Prostate gland (tissue), 2 donors: ENCODE data around the gene PDXDC1. TPM values are rescaled to one million over a fixed set of nuclear protein-coding genes. Genes with fewer than 3 reads are reported as not detected.

ENCODE experiments used
- DNase-seq: peaks from one replicate; pipeline ENCODE4 v3.0.0-alpha.2; 2019; ENCODE audit warnings: low spot score
- H3K27ac ChIP-seq, 2 donors: fragments of 200-600 bp; sonication (generic); 2 replicates each; pipeline ENCODE4 v1.5.1; 2017 to 2019
- H3K27me3 ChIP-seq: fragments of 200-600 bp; sonication (generic); replicated peaks from 2 replicates; pipeline ENCODE4 v1.5.1; 2019; ENCODE audit not compliant: insufficient read depth
- H3K36me3 ChIP-seq, 2 donors: fragments of 200-600 bp; sonication (generic); 1 replicate in 1 of 2; 2 replicates in 1 of 2; pipeline versions ENCODE4 v1.5.1 to v1.8.1; 2017 to 2019
- H3K4me1 ChIP-seq: fragments of 200-600 bp; sonication (generic); replicated peaks from 2 replicates; pipeline ENCODE4 v1.5.1; 2019
- H3K4me3 ChIP-seq, 2 donors: fragments of 200-600 bp; sonication (generic); 2 replicates each; pipeline ENCODE4 v1.5.1; 2017 to 2019
- H3K9me3 ChIP-seq: fragments of 200-600 bp; sonication (generic); 2 replicates; pipeline ENCODE4 v1.5.1; 2017
- POLR2A ChIP-seq: fragments of 450-650 bp; IDR thresholded peaks from one replicate; pipeline ENCODE4 v1.6.1; 2016; ENCODE audit warnings: antibody characterized with exemption, mild to moderate bottlenecking
- POLR2AphosphoS5 ChIP-seq: sonication (generic); formaldehyde crosslinking; IDR thresholded peaks from one replicate; pipeline ENCODE4 v1.6.1; 2017; ENCODE audit warnings: antibody characterized with exemption
- WGBS: methylation state at CpG from one replicate; pipeline ENCODE4 v1.1.5; 2018; 5-methylcytosine and 5-hydroxymethylcytosine counted together
- intact Hi-C: fragments of 100-400 bp; cut with DNase I; formaldehyde crosslinking; loops from one replicate; pipeline ENCODE4 v1.14.2; 2022
- total RNA-seq, 2 donors: library from RNA; depleted of rRNA; stranded (reverse); fragments of >200 nt; gene quantifications; one replicate each; pipeline ENCODE4 v1.1.0, GENCODE V29; 2016
- TF ChIP-seq, protein P1 (sequence below), 4 experiments: fragments of 200-600 bp in 2 of 4; fragments of 450-650 bp in 2 of 4; sonication (generic) in 2 of 4; IDR thresholded peaks; 1 replicate in 3 of 4; 2 replicates in 1 of 4; pipeline ENCODE4 v1.5.1; 2016 to 2019; ENCODE audit warnings: antibody characterized with exemption in 4 of 4, mild to moderate bottlenecking in 2 of 4, moderate library complexity in 2 of 4

The PDXDC1 gene
- total RNA-seq, 2 donors from 2014 or later = 139 to 189 TPM

DNA sequence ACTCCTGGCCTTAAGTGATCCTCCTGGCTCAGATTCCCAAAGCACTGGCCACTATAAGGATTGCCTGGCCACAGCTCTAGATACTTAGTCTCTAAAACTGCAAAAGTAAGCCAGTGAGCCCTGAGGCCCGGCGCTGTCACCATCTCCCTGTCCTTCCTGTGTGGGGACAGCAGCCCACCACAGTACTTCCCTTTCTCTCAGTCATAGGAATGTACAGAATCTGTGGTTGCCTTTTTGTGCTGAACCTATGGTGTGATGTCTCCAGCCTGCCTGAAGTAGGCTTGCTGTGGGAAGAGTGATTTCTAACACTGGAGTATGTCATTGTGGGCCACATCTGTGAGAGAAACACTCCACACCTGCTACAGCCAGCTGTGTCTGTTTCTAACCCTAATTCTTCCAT lies 56.4 kb downstream of the PDXDC1 start:
- no peak for DNase-seq
- Histone ChIP-seq H3K4me1 (no peaks in the 10 kb centered on the region), H3K27me3 (no peaks in the 10 kb centered on the region), H3K9me3 (no peaks in the 10 kb centered on the region), H3K4me3 (no peak overlapping the region), H3K36me3 (peaks cover 23 to 30% of the 10 kb centered on the region in 2 donors), H3K27ac (no peak overlapping the region)
- 96% methylated on average over 2 of the region's 2 CpGs for WGBS
- intact Hi-C loops = no loop called here
- TF ChIP-seq POLR2A (no peak), POLR2AphosphoS5 (no peak)
- TF ChIP-seq, protein P1, sequence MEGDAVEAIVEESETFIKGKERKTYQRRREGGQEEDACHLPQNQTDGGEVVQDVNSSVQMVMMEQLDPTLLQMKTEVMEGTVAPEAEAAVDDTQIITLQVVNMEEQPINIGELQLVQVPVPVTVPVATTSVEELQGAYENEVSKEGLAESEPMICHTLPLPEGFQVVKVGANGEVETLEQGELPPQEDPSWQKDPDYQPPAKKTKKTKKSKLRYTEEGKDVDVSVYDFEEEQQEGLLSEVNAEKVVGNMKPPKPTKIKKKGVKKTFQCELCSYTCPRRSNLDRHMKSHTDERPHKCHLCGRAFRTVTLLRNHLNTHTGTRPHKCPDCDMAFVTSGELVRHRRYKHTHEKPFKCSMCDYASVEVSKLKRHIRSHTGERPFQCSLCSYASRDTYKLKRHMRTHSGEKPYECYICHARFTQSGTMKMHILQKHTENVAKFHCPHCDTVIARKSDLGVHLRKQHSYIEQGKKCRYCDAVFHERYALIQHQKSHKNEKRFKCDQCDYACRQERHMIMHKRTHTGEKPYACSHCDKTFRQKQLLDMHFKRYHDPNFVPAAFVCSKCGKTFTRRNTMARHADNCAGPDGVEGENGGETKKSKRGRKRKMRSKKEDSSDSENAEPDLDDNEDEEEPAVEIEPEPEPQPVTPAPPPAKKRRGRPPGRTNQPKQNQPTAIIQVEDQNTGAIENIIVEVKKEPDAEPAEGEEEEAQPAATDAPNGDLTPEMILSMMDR (IDR thresholded peaks at IDR 0.05) = no peak

DNA sequence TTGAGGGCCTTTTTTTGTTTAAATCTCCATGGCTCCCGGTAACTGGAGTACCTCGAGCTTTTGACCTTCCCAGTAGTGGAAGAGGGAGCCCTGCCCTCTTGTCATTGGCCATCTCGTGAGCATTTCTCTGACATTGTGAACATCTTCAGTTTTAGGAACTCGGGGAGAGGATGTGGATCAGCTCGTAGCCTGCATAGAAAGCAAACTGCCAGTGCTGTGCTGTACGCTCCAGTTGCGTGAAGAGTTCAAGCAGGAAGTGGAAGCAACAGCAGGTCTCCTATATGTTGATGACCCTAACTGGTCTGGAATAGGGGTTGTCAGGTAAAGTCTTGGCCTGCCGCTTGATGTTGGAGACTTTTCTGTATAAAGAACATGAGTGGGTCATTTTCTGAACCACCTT lies 56.8 kb downstream of the PDXDC1 start:
- H3K36me3 ChIP-seq = peaks cover 25 to 30% of the 10 kb centered on the region in 2 donors
- 97% methylated on average over 8 of the region's 8 CpGs for WGBS
- TF ChIP-seq, protein P1 (IDR thresholded peaks at IDR 0.05) = no peak
- TF ChIP-seq POLR2AphosphoS5 = no peak
- no peak for TF ChIP-seq POLR2A
- intact Hi-C loops = no loop called here
- no peak overlapping the region for H3K4me3 ChIP-seq
- no peaks in the 10 kb centered on the region for H3K9me3 ChIP-seq
- H3K27me3 ChIP-seq = no peaks in the 10 kb centered on the region
- H3K4me1 ChIP-seq = no peaks in the 10 kb centered on the region
- H3K27ac ChIP-seq = no peak overlapping the region
- DNase-seq = no peak

DNA sequence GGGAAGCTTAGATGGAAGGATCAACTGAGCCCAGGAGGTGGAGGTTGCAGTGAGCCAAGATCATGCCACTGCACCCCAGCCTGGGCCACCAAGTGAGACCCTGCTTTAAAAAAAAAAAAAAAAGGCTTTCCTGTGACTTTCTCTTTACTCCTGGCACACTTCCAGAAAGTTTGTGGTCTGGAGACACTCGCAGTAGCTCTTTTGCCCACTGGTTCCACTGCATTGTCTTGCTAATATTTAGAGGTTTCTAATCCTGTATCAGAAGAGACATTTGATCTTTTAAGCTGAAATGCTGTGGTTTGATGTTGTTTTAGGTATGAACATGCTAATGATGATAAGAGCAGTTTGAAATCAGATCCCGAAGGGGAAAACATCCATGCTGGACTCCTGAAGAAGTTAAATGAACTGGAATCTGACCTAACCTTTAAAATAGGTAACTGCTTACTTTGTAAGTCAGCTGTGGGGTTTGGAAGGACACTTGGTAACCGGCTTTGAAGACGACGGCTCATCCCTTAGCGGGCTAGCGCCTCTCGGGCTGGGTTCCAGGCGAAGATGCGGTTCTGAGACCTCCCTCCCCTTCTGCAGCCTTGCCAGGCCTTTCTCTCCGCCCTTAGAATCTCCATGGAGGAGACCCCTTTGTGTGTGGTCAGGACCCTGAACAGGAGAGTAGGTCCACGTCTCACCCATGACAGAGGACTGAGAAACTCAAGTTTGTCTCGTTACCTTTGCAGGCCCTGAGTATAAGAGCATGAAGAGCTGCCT lies 57.9 kb downstream of the PDXDC1 start:
- TF ChIP-seq POLR2AphosphoS5 = no peak
- Histone ChIP-seq H3K36me3 (peaks cover 28 to 30% of the 10 kb centered on the region in 2 donors), H3K4me3 (no peak overlapping the region), H3K27ac (no peak overlapping the region), H3K9me3 (no peaks in the 10 kb centered on the region), H3K27me3 (no peaks in the 10 kb centered on the region), H3K4me1 (no peaks in the 10 kb centered on the region)
- WGBS = 84% methylated on average over 11 of the region's 13 CpGs
- intact Hi-C loops = no loop called here
- DNase-seq = no peak

DNA sequence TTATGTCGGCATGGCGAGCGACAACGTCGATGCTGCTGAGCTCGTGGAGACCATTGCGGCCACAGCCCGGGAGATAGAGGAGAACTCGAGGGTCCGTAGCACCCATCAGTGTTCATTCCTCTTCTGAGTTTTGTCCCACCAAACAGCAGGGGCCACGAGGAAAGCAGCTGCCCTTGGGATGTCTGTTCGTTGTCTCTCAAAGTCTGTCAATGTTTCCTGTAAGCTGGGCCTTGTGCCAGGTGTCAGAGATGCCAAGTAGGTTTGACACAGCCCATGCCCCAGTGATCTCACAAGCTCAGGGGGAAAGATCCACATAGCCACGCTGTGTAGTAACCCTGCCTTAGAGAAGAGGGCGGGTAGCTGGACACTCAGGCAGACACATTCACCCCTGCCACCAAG lies 58.5 kb downstream of the PDXDC1 start:
- H3K27ac ChIP-seq = no peak overlapping the region
- H3K36me3 ChIP-seq = peaks cover 28 to 30% of the 10 kb centered on the region in 2 donors
- no peak for DNase-seq
- H3K9me3 ChIP-seq = no peaks in the 10 kb centered on the region
- no peaks in the 10 kb centered on the region for H3K27me3 ChIP-seq
- intact Hi-C loops = no loop called here
- H3K4me1 ChIP-seq = no peaks in the 10 kb centered on the region
- TF ChIP-seq, protein P1 (IDR thresholded peaks at IDR 0.05) = no peak
- TF ChIP-seq POLR2AphosphoS5 (no peak), POLR2A (no peak)
- 90% methylated on average over 14 of the region's 14 CpGs for WGBS
- H3K4me3 ChIP-seq = no peak overlapping the region

DNA sequence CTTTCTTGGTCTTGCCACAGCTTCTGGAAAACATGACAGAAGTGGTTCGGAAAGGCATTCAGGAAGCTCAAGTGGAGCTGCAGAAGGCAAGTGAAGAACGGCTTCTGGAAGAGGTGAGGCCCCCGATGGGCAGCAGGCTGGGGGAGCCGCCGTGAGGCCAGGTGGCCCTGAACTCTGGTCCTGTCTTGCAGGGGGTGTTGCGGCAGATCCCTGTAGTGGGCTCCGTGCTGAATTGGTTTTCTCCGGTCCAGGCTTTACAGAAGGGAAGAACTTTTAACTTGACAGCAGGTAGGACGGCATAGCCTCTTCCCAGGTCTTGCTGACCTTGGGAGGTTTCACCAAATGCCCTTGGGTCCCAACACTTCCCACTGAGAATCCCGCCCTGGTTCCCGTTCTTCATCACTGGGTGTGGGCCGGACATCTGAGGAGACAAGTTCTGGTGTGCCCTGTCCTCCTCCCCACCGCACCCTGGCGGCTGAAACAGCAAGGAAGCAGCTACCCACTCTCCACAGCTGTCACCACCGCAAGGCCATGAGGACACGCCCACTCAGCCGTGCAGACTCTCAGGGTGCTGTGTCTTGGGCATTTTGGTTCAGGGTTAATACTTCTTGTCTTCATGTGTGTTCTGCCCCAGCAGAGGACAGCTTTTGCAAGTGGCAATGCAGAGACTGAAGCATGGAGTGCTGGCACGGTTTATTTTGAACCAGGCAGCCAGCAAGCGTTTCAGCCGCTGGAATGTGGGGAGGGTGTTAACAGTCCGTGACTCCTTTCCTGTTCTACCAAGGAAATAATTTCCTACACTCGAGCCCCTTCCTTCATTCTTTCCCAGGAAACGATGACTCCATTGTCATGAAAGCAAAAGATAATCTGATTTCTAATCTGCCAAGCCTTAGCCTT lies 59.7 kb downstream of the PDXDC1 start:
- Histone ChIP-seq H3K27ac (no peak overlapping the region), H3K27me3 (no peaks in the 10 kb centered on the region), H3K36me3 (peaks cover 23 to 28% of the 10 kb centered on the region in 2 donors), H3K4me3 (no peak overlapping the region), H3K9me3 (no peaks in the 10 kb centered on the region), H3K4me1 (no peaks in the 10 kb centered on the region)
- 78% methylated on average over 23 of the region's 23 CpGs for WGBS
- intact Hi-C loops = no loop called here
- DNase-seq = no peak
- TF ChIP-seq POLR2A = no peak
- TF ChIP-seq, protein P1 (IDR thresholded peaks at IDR 0.05) = no peak
- TF ChIP-seq POLR2AphosphoS5 = no peak
